Left forelimb (tissue), 1 donor: ENCODE measurements around the gene SHISA9.

Experiments used
- DNase-seq: peaks from one replicate; pipeline ENCODE4 v3.0.0-alpha.2; 2018; ENCODE audit warnings: low spot score

SHISA9 gene

GRCh38 chr16:13269905-13270528 lies 368.6 kb downstream of the SHISA9 start:
- DNase-seq, result no peak

GRCh38 chr16:13270602-13271001 lies 369.2 kb downstream of the SHISA9 start:
- DNase-seq, result no peak

GRCh38 chr16:13289515-13289914 lies 388.1 kb downstream of the SHISA9 start:
- no peak for DNase-seq
